Mesenchymal stem cell (in vitro differentiated cells and primary cell): Measurements from ENCODE around the gene KLHL29.
"Not testable (repeated sequence)": the region's sequence is repeated elsewhere in the genome, so short reads cannot be mapped to it uniquely, and the experiment has no call there.

Experiments
- DNase-seq: peaks from one replicate; pipeline ENCODE4 v3.0.0-alpha.2; 2013
- H2AFZ ChIP-seq: one replicate; pipeline ENCODE4 v1.6.1; 2013; ENCODE audit warnings: low read depth, mild to moderate bottlenecking, control low read depth, inconsistent platforms, low read length, moderate library complexity
- H2AK5ac ChIP-seq: 2 replicates; pipeline ENCODE4 v1.6.1; 2013; ENCODE audit warnings: low read length, moderate library complexity, mild to moderate bottlenecking, inconsistent platforms; ENCODE audit not compliant: severe bottlenecking
- H2BK120ac ChIP-seq: one replicate; pipeline ENCODE4 v1.6.1; 2013; ENCODE audit warnings: low read depth, mild to moderate bottlenecking, inconsistent platforms, low read length, moderate library complexity
- H2BK12ac ChIP-seq, 2 experiments: one replicate each; pipeline ENCODE4 v1.6.1; 2013; ENCODE audit warnings: inconsistent platforms in 2 of 2, low read length in 2 of 2, mild to moderate bottlenecking in 2 of 2, moderate library complexity in 2 of 2, control low read depth in 1 of 2
- H2BK15ac ChIP-seq: one replicate; pipeline ENCODE4 v1.6.1; 2013; ENCODE audit warnings: mild to moderate bottlenecking, low read depth, inconsistent platforms; ENCODE audit not compliant: poor library complexity, severe bottlenecking
- H2BK5ac ChIP-seq: 2 replicates; pipeline ENCODE4 v1.6.1; 2013; ENCODE audit warnings: low read depth, mild to moderate bottlenecking, low read length, control low read depth, inconsistent platforms; ENCODE audit not compliant: poor library complexity, severe bottlenecking
- H3K14ac ChIP-seq, 2 experiments: one replicate each; pipeline ENCODE4 v1.6.1; 2013; ENCODE audit warnings: inconsistent platforms in 2 of 2, low read length in 2 of 2, control low read depth in 1 of 2, mild to moderate bottlenecking in 1 of 2, moderate library complexity in 1 of 2
- H3K18ac ChIP-seq, 2 experiments: one replicate each; pipeline ENCODE4 v1.6.1; 2013; ENCODE audit warnings: inconsistent platforms in 2 of 2, low read length in 2 of 2, control low read depth in 1 of 2, low read depth in 1 of 2, mild to moderate bottlenecking in 1 of 2
- H3K23ac ChIP-seq, 2 experiments: one replicate each; pipeline ENCODE4 v1.6.1; 2013; ENCODE audit warnings: inconsistent platforms in 2 of 2, low read length in 2 of 2, mild to moderate bottlenecking in 2 of 2, moderate library complexity in 2 of 2, control low read depth in 1 of 2
- H3K27ac ChIP-seq: 2 replicates; pipeline ENCODE4 v1.5.1; 2013; ENCODE audit warnings: mild to moderate bottlenecking, moderate library complexity, low read length, control low read depth, inconsistent platforms; ENCODE audit not compliant: poor library complexity, severe bottlenecking
- H3K27me3 ChIP-seq, 2 experiments: 2 replicates each; pipeline versions ENCODE4 v1.6.1 to v1.7.0; 2013; ENCODE audit warnings: low read length in 2 of 2, mild to moderate bottlenecking in 2 of 2, moderate library complexity in 2 of 2, control low read depth in 1 of 2, inconsistent platforms in 1 of 2; ENCODE audit not compliant: control insufficient read depth in 1 of 2, insufficient read depth in 1 of 2
- H3K36me3 ChIP-seq, 2 experiments: 2 replicates each; pipeline versions ENCODE4 v1.6.1 to v1.7.0; 2013; ENCODE audit warnings: low read length in 2 of 2, control low read depth in 1 of 2, inconsistent platforms in 1 of 2, low read depth in 1 of 2, mild to moderate bottlenecking in 1 of 2; ENCODE audit not compliant: insufficient read depth in 2 of 2, control insufficient read depth in 1 of 2
- H3K4ac ChIP-seq, 2 experiments: one replicate each; pipeline ENCODE4 v1.6.1; 2013; ENCODE audit warnings: inconsistent platforms in 2 of 2, low read length in 2 of 2, mild to moderate bottlenecking in 2 of 2, moderate library complexity in 2 of 2, control low read depth in 1 of 2, low read depth in 1 of 2
- H3K4me1 ChIP-seq: 2 replicates; pipeline ENCODE4 v1.6.1; 2013; ENCODE audit warnings: low read depth, low read length, control low read depth; ENCODE audit not compliant: control insufficient read depth, insufficient read depth
- H3K4me2 ChIP-seq: 2 replicates; pipeline ENCODE4 v1.6.1; 2013; ENCODE audit warnings: low read length, mild to moderate bottlenecking, inconsistent platforms; ENCODE audit not compliant: poor library complexity, severe bottlenecking
- H3K4me3 ChIP-seq, 2 experiments: 2 replicates each; pipeline versions ENCODE4 v1.5.1 to v1.7.0; 2013; ENCODE audit warnings: low read length in 2 of 2, mild to moderate bottlenecking in 2 of 2, control low read depth in 1 of 2, low read depth in 1 of 2; ENCODE audit not compliant: insufficient read depth in 1 of 2
- H3K79me1 ChIP-seq: replicated peaks from 2 replicates; pipeline ENCODE4 v1.6.1; 2013; ENCODE audit warnings: mild to moderate bottlenecking, control low read depth, low read length, inconsistent platforms; ENCODE audit not compliant: poor library complexity, severe bottlenecking
- H3K9ac ChIP-seq: 2 replicates; pipeline ENCODE4 v1.7.0; 2013; ENCODE audit warnings: mild to moderate bottlenecking, low read length, moderate library complexity
- H3K9me3 ChIP-seq: 2 replicates; pipeline ENCODE4 v1.7.0; 2013; ENCODE audit warnings: mild to moderate bottlenecking, low read length; ENCODE audit not compliant: control insufficient read depth
- H4K8ac ChIP-seq: one replicate; pipeline ENCODE4 v1.6.1; 2013; ENCODE audit warnings: inconsistent platforms, mild to moderate bottlenecking, low read length, moderate library complexity
- H4K91ac ChIP-seq: one replicate; pipeline ENCODE4 v1.6.1; 2013; ENCODE audit warnings: mild to moderate bottlenecking, low read length, inconsistent platforms
- WGBS: methylation state at CpG from one replicate; pipeline ENCODE4 v1.1.7; 2013; ENCODE audit warnings: mixed read lengths; 5-methylcytosine and 5-hydroxymethylcytosine counted together

The KLHL29 gene

DNA sequence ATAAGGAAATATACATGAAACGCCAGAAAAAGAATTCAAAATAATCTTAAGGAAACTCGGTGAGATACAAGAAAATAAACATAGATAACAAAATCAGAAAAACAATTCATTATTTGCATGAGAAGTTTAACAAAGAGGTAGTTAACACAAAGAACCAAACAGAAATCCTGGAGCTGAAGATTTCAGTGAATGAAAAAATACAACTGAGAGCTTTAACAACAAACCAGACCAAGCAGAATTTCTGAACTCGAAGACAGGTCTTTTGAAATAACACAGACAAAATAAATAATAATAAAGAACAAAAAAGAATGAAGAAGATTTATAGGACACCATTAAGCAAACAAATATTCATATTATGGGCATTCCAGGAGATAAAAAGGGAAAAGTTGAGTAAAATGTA lies 337.3 kb downstream of the KLHL29 start:
- H3K18ac ChIP-seq, result no peak overlapping the region
- no peak overlapping the region for H3K27ac ChIP-seq
- no peak overlapping the region for H3K14ac ChIP-seq
- no peak overlapping the region for H2BK5ac ChIP-seq
- no peak for DNase-seq
- peaks cover 31% of the 10 kb centered on the region for H3K9me3 ChIP-seq
- H2BK120ac ChIP-seq, result no peak overlapping the region
- no peak overlapping the region for H3K4me2 ChIP-seq
- no peak overlapping the region for H3K4me3 ChIP-seq
- H3K9ac ChIP-seq, result no peak overlapping the region
- no peak overlapping the region for H3K4ac ChIP-seq
- H3K4me1 ChIP-seq, result peaks cover 2% of the 10 kb centered on the region
- H4K8ac ChIP-seq, result no peak overlapping the region
- no peak overlapping the region for H2BK15ac ChIP-seq
- no peak overlapping the region for H3K23ac ChIP-seq
- H3K79me1 ChIP-seq, result peaks cover 19% of the 10 kb centered on the region
- H2AK5ac ChIP-seq, result no peak overlapping the region
- WGBS, result 100% methylated on average over 1 of the region's 3 CpGs
- no peak overlapping the region for H2AFZ ChIP-seq
- no peak overlapping the region for H4K91ac ChIP-seq
- no peaks in the 10 kb centered on the region for H3K27me3 ChIP-seq
- peaks cover 18 to 22% of the 10 kb centered on the region in 2 experiments for H3K36me3 ChIP-seq
- H2BK12ac ChIP-seq, result no peak overlapping the region

DNA sequence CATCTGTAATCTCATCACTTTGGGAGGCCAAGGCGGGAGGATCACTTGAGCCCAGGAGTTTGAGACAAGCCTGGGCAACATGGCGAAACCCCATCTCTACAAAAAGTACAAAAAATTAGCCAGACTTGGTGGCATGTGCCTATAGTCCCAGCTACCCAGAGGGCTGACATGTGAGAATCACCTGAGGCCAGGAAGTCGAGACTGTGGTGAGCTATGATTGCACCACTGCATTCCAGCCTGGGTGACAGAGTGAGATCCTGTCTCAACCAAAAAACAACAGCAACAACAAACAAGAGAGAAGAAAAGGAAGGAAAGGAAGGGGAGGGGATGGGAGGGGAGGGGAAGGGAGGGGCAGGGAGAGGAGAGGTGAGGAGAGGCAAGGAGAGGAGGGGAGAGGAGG lies 338.1 kb downstream of the KLHL29 start:
- not testable (repeated sequence) for H2AK5ac ChIP-seq, H2AFZ ChIP-seq, H3K27me3 ChIP-seq, H3K4me2 ChIP-seq, H3K4ac ChIP-seq, H2BK15ac ChIP-seq, H3K4me3 ChIP-seq, H2BK5ac ChIP-seq, H3K18ac ChIP-seq, H4K91ac ChIP-seq, H4K8ac ChIP-seq, H3K4me1 ChIP-seq, H2BK120ac ChIP-seq, DNase-seq, H2BK12ac ChIP-seq, H3K9ac ChIP-seq, H3K23ac ChIP-seq, H3K27ac ChIP-seq, H3K14ac ChIP-seq
- Histone ChIP-seq H3K36me3 (peaks cover 18 to 22% of the 10 kb centered on the region in 2 experiments), H3K9me3 (peaks cover 31% of the 10 kb centered on the region), H3K79me1 (peaks cover 19% of the 10 kb centered on the region)
- WGBS, result 95% methylated on average over 2 of the region's 3 CpGs

DNA sequence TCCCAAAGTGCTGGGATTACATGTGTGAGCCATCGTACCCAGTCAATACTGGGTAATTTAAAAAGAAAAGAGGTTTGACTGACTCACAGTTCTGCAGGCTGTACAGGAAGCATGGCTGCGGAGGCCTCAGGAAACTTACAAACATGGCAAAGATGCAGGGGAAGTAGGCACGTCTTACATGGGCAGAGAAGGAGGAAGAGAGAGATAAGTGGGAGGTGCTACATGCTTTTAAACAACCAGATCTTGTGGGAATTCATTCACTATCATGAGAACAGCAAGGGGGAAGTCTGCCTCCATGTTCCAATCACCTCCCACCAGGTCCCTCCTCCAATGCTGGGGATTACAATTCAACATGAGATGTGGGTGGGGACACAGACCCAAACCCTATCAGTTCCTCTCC lies 349.4 kb downstream of the KLHL29 start:
- no peak overlapping the region for H3K18ac ChIP-seq
- no peak overlapping the region for H3K27ac ChIP-seq
- H3K4ac ChIP-seq, result no peak overlapping the region
- peaks cover 4 to 6% of the 10 kb centered on the region in 2 experiments for H3K36me3 ChIP-seq
- DNase-seq, result no peak
- H3K9me3 ChIP-seq, result no peaks in the 10 kb centered on the region
- no peak overlapping the region for H2AFZ ChIP-seq
- H3K27me3 ChIP-seq, result no peaks in the 10 kb centered on the region
- no peaks in the 10 kb centered on the region for H3K79me1 ChIP-seq
- H2BK12ac ChIP-seq, result no peak overlapping the region
- H3K4me1 ChIP-seq, result no peaks in the 10 kb centered on the region
- H2BK15ac ChIP-seq, result no peak overlapping the region
- H4K91ac ChIP-seq, result no peak overlapping the region
- no peak overlapping the region for H4K8ac ChIP-seq
- no peak overlapping the region for H2BK120ac ChIP-seq
- no peak overlapping the region for H2BK5ac ChIP-seq
- H2AK5ac ChIP-seq, result no peak overlapping the region
- H3K4me3 ChIP-seq, result no peak overlapping the region
- no peak overlapping the region for H3K23ac ChIP-seq
- no peak overlapping the region for H3K14ac ChIP-seq
- no peak overlapping the region for H3K9ac ChIP-seq
- WGBS, result 87% methylated on average over 3 of the region's 3 CpGs
- no peak overlapping the region for H3K4me2 ChIP-seq

DNA sequence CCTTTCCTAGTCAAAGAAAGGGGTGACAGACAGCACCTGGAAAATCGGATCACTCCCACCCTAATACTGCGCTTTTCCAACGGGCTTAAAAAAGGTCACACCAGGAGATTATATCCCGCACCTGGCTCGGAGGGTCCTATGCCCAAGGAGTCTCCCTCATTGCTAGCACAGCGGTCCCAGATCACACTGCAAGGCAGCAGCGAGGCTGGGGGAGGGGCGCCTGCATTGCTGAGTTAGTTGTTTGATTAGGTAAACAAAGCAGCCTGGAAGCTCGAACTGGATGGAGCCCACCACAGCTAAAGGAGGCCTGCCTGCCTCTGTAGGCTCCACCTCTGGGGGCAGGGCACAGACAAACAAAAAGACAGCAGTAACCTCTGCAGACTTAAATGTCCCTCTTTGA lies 351.8 kb downstream of the KLHL29 start:
- not testable (repeated sequence) for H3K14ac ChIP-seq, H3K36me3 ChIP-seq, H3K23ac ChIP-seq, H2AFZ ChIP-seq, DNase-seq, H4K91ac ChIP-seq, H3K4ac ChIP-seq, H3K4me3 ChIP-seq, H2BK15ac ChIP-seq, H3K79me1 ChIP-seq, H2AK5ac ChIP-seq, H2BK12ac ChIP-seq, H3K27me3 ChIP-seq, H2BK5ac ChIP-seq, H3K9me3 ChIP-seq, H3K27ac ChIP-seq, H3K4me1 ChIP-seq, H3K9ac ChIP-seq, H3K18ac ChIP-seq, H4K8ac ChIP-seq, H3K4me2 ChIP-seq, H2BK120ac ChIP-seq
- WGBS, result 95% methylated on average over 8 of the region's 9 CpGs
